Measurements from ENCODE around the gene MYO15A. TPM values are rescaled to one million over a fixed set of nuclear protein-coding genes. Genes with fewer than 3 reads are reported as not detected.

MYO15A gene
- total RNA-seq, 1 donor from 2014 or later, result 2.0 TPM

DNA sequence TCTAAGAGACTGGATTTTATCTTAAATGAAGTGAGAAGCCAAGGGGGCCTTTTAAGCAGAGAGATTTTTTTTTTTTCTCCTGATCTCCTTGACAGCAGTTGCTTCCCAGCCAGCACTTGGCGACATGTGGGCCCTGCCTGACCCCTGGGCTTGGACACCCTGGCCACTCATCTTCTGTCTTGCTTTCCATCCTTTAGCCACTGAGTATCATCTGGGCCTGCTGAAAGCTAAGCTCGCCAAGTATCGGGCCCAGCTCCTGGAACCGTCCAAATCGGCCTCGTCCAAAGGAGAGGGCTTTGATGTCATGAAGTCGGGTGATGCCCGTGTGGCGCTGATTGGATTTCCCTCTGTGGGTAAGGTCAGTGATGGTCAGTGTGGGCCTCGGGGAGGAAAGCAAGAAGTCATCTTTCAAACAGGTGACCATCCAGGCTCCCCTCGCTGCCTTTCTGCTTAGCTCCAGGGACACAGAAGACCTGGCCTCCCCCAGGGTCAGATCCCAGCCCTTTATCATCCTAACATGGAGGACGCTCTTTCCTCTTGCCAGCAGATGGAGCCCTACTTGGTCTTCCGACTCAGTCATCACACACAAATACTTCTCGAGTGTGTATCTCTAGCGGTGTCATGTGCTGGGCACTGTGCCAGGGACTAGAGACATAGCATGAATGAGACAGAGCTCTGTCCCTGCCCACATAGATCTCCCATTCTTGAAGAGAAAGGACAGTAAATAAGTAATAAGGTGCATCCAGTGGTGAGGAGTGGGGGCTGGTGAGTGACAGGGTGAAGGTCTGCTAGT lies 14.7 kb upstream of the MYO15A start:
- no peaks in the 10 kb centered on the region for H3K27me3 ChIP-seq
- DNase-seq (ENCODE audit: low spot score in 2 of 2), result no peak
- peaks cover 36 to 49% of the 10 kb centered on the region in 2 donors for H3K36me3 ChIP-seq
- no peak overlapping the region for H3K4me3 ChIP-seq
- intact Hi-C loops (cut with DNase I), result no loop called here
- peaks cover 0 to 5% of the 10 kb centered on the region in 2 donors for H3K4me1 ChIP-seq
- H3K27ac ChIP-seq, result no peak overlapping the region
- H3K9me3 ChIP-seq, result no peaks in the 10 kb centered on the region
- TF ChIP-seq, protein P1, sequence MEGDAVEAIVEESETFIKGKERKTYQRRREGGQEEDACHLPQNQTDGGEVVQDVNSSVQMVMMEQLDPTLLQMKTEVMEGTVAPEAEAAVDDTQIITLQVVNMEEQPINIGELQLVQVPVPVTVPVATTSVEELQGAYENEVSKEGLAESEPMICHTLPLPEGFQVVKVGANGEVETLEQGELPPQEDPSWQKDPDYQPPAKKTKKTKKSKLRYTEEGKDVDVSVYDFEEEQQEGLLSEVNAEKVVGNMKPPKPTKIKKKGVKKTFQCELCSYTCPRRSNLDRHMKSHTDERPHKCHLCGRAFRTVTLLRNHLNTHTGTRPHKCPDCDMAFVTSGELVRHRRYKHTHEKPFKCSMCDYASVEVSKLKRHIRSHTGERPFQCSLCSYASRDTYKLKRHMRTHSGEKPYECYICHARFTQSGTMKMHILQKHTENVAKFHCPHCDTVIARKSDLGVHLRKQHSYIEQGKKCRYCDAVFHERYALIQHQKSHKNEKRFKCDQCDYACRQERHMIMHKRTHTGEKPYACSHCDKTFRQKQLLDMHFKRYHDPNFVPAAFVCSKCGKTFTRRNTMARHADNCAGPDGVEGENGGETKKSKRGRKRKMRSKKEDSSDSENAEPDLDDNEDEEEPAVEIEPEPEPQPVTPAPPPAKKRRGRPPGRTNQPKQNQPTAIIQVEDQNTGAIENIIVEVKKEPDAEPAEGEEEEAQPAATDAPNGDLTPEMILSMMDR (IDR thresholded peaks at IDR 0.05), result no peak

DNA sequence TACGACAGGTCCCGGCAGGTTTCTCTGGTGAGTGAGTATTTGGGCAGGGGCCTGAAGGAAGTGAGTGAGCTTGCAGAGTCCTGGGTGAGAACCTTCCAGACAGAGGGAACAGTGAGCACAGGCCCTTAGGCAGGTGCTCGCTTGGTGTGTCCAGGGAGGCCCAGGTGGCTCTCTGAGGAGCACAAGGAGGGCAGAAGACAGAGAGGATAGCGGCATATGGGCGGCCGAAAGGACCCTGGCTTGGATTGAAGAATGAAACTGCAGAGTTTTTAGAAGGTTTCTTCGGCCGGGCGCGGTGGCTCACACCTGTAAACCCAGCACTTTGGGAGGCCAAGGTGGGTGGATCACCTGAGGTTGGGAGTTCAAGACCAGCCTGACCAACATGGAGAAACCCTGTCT lies 14.1 kb upstream of the MYO15A start:
- intact Hi-C loops (cut with DNase I), result no loop called here
- TF ChIP-seq, protein P1 (IDR thresholded peaks at IDR 0.05), result no peak
- H3K27ac ChIP-seq, result no peak overlapping the region
- H3K36me3 ChIP-seq, result peaks cover 41 to 55% of the 10 kb centered on the region in 2 donors
- no peaks in the 10 kb centered on the region for H3K9me3 ChIP-seq
- no peaks in the 10 kb centered on the region for H3K4me1 ChIP-seq
- no peak overlapping the region for H3K4me3 ChIP-seq
- no peak for DNase-seq (ENCODE audit: low spot score in 2 of 2)
- no peaks in the 10 kb centered on the region for H3K27me3 ChIP-seq

DNA sequence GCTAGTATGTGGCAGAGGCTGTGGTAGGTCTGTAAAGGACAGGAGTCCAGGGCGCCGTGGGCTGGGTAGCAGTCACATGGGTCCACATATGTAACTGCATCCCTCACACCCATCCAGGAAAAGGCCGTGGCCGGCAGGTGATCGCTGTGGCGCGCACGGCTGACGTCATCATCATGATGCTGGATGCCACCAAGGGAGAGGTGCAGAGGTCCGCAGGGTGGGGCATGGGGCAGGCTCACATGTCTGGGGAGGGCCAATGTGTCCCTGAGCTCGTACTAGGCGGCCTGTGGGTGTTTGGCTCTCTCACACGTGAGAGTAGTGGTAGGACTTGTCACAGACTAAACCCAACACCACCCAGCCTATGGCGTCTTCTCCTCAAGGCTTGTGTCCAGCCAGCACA lies 9.0 kb upstream of the MYO15A start:
- Histone ChIP-seq H3K4me1 (no peaks in the 10 kb centered on the region), H3K9me3 (no peaks in the 10 kb centered on the region), H3K4me3 (no peak overlapping the region), H3K36me3 (peaks cover 63 to 80% of the 10 kb centered on the region in 2 donors), H3K27me3 (no peaks in the 10 kb centered on the region), H3K27ac (no peak overlapping the region)
- intact Hi-C loops (cut with DNase I), result no loop called here
- TF ChIP-seq, protein P1 (IDR thresholded peaks at IDR 0.05), result no peak
- no peak for DNase-seq (ENCODE audit: low spot score in 2 of 2)

DNA sequence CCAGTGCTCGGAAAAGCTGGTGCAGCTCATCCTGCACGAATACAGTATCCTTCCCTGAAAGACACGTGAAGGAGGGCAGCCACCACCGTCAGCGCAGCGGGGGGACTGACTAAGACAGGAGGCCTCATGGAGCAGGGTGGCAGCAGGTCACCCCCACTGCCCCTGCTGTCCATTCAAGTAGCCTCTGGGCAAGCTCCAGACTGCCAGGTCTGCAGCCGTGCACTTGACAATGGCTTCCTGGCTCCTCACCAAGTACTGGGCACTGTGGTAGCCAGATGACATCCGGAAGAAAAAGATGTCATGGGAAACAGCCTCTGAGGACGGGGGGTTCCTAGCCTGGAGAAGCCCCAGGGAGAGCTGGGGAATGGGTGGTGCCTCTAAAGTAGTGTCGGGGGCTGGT lies 7.9 kb upstream of the MYO15A start:
- DNase-seq (ENCODE audit: low spot score in 2 of 2), result no peak
- Histone ChIP-seq H3K27me3 (no peaks in the 10 kb centered on the region), H3K36me3 (peaks cover 64 to 86% of the 10 kb centered on the region in 2 donors), H3K27ac (no peak overlapping the region), H3K4me1 (no peaks in the 10 kb centered on the region), H3K4me3 (no peak overlapping the region), H3K9me3 (no peaks in the 10 kb centered on the region)
- intact Hi-C loops (cut with DNase I), result no loop called here
- TF ChIP-seq, protein P1 (IDR thresholded peaks at IDR 0.05), result no peak

DNA sequence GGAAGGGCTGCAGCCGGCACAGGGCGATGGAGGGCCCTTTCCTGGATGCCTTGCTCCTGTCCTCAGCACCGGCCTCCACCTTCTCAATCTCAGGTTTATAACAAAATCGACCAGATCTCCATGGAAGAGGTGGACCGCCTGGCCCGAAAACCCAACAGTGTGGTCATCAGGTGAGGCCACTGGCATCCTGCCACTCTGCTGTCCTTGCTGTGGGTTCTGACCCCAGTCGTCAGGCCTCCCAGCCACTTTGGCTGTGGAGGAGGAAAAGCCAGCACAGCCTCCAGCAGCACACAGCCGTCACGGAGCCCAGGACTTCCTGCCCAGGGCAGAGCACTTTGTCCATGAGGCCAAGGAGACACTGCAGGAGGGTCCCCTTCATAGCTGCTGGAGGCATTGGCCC lies 6.7 kb upstream of the MYO15A start:
- no peaks in the 10 kb centered on the region for H3K27me3 ChIP-seq
- H3K4me3 ChIP-seq, result no peak overlapping the region
- no peaks in the 10 kb centered on the region for H3K9me3 ChIP-seq
- no peak overlapping the region for H3K27ac ChIP-seq
- DNase-seq (ENCODE audit: low spot score in 2 of 2), result no peak
- intact Hi-C loops (cut with DNase I), result no loop called here
- peaks cover 57 to 79% of the 10 kb centered on the region in 2 donors for H3K36me3 ChIP-seq
- TF ChIP-seq, protein P1 (IDR thresholded peaks at IDR 0.05), result no peak
- H3K4me1 ChIP-seq, result no peaks in the 10 kb centered on the region
